Endothelial cell of umbilical vein (primary cell): ENCODE data around the gene SPATA32.

Source experiments
- EZH2 ChIP-seq: IDR thresholded peaks from 2 replicates; pipeline ENCODE4 v1.6.1; 2012; ENCODE audit warnings: borderline replicate concordance, low read depth, mild to moderate bottlenecking, moderate library complexity, low read length, inconsistent platforms; ENCODE audit not compliant: severe bottlenecking
- GATA2 ChIP-seq: IDR thresholded peaks from 2 replicates; pipeline ENCODE4 v1.7.0; 2011; ENCODE audit warnings: low read depth, mild to moderate bottlenecking, moderate library complexity, mixed read lengths, low read length; ENCODE audit not compliant: insufficient read length, insufficient read depth
- POLR2A ChIP-seq: IDR thresholded peaks from 2 replicates; pipeline ENCODE4 v1.6.1; 2012; ENCODE audit warnings: low read depth, mild to moderate bottlenecking, control low read depth, low read length
- TF ChIP-seq, protein P1 (sequence below), 2 donors: IDR thresholded peaks; 1 replicate in 1 of 2; 2 replicates in 1 of 2; pipeline ENCODE4 v1.5.1; 2011; ENCODE audit warnings: low read length in 2 of 2, mild to moderate bottlenecking in 2 of 2, moderate library complexity in 2 of 2, control low read depth in 1 of 2, inconsistent platforms in 1 of 2, low read depth in 1 of 2; ENCODE audit not compliant: insufficient read depth in 1 of 2; ENCODE audit errors: extremely low read depth in 1 of 2

DNA sequence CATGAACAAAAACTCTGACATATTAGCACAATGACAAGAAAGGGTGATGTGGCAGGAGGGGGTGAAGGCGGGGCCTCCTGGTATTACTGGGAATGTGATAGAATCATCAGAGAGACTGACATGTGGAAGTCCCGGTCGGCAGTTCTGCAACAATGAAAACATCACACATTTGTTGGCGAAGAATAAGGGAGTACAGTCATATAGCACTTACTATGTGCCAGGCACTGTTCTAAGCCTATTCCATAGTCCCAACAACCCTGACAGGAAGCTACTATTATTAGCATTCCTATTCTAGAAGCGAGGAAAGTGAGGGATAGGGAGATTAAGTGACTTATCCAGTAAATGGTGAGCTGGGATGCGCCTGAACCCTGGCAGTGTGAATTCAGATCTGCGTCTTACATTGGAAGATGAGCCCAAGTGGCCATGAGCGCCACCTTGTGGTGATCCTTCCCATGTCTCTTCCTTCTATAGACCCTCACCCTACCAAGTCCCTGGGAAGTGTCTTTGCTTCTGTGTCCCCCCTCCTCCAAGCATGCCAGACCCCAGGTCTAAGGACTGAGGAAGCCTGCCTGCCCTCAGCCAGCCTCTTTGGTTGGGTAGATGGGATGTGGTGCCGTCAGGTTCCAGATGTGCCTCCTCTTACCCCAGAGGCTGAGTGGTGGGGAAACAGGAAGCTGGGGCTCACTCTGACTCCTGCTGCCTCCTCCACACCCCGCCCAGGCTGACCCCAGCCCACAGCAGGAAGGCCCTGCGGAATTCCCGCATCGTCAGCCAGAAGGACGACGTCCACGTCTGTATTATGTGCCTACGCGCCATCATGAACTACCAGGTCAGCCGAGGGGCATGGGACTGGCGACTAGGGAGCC lies 26.2 kb downstream of the SPATA32 start:
- TF ChIP-seq, protein P1, sequence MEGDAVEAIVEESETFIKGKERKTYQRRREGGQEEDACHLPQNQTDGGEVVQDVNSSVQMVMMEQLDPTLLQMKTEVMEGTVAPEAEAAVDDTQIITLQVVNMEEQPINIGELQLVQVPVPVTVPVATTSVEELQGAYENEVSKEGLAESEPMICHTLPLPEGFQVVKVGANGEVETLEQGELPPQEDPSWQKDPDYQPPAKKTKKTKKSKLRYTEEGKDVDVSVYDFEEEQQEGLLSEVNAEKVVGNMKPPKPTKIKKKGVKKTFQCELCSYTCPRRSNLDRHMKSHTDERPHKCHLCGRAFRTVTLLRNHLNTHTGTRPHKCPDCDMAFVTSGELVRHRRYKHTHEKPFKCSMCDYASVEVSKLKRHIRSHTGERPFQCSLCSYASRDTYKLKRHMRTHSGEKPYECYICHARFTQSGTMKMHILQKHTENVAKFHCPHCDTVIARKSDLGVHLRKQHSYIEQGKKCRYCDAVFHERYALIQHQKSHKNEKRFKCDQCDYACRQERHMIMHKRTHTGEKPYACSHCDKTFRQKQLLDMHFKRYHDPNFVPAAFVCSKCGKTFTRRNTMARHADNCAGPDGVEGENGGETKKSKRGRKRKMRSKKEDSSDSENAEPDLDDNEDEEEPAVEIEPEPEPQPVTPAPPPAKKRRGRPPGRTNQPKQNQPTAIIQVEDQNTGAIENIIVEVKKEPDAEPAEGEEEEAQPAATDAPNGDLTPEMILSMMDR (IDR thresholded peaks at IDR 0.05; ENCODE audit: extremely low read depth in 1 of 2, insufficient read depth in 1 of 2, low read depth in 1 of 2, low read length in 2 of 2), result peak; percentile 82 to 87
- TF ChIP-seq EZH2 (no peak), GATA2 (no peak), POLR2A (no peak)
